CD14-positive monocyte (primary cell): ENCODE measurements around the gene C1QTNF6. TPM values are rescaled to one million over a fixed set of nuclear protein-coding genes. Genes with fewer than 3 reads are reported as not detected.

Experiments
- DNase-seq, 3 donors: peaks; one replicate each; pipeline ENCODE4 v3.0.0-alpha.2; 2011 to 2022
- H2AFZ ChIP-seq: 2 replicates; pipeline ENCODE4 v1.6.0; 2012; ENCODE audit warnings: mild to moderate bottlenecking, low read depth, low read length, inconsistent platforms; ENCODE audit not compliant: insufficient read depth, poor library complexity, severe bottlenecking
- H3K27ac ChIP-seq, 2 donors: 1 replicate in 1 of 2; 2 replicates in 1 of 2; pipeline ENCODE4 v1.5.1; 2012 to 2013; ENCODE audit warnings: low read length in 2 of 2, control low read depth in 1 of 2, inconsistent platforms in 1 of 2, low read depth in 1 of 2, mild to moderate bottlenecking in 1 of 2
- H3K27me3 ChIP-seq, 2 donors: one replicate each; pipeline versions ENCODE4 v1.6.0 to v1.6.1; 2011 to 2013; ENCODE audit warnings: low read length in 2 of 2; ENCODE audit not compliant: control insufficient read depth in 2 of 2, insufficient read depth in 2 of 2
- H3K36me3 ChIP-seq, 2 donors: replicated peaks in 1 of 2; 1 replicate in 1 of 2; 2 replicates in 1 of 2; pipeline versions ENCODE4 v1.5.1 to v1.6.1; 2012 to 2013; ENCODE audit warnings: low read length in 2 of 2, control low read depth in 1 of 2, inconsistent platforms in 1 of 2, mild to moderate bottlenecking in 1 of 2; ENCODE audit not compliant: insufficient read depth in 2 of 2, control insufficient read depth in 1 of 2
- H3K4me1 ChIP-seq, 2 donors: 1 replicate in 1 of 2; 2 replicates in 1 of 2; pipeline versions ENCODE4 v1.5.1 to v1.6.1; 2012 to 2013; ENCODE audit warnings: low read length in 2 of 2, control low read depth in 1 of 2, inconsistent platforms in 1 of 2, mild to moderate bottlenecking in 1 of 2, moderate library complexity in 1 of 2; ENCODE audit not compliant: insufficient read depth in 2 of 2, control insufficient read depth in 1 of 2
- H3K4me2 ChIP-seq: replicated peaks from 2 replicates; pipeline ENCODE3; 2012; ENCODE audit warnings: low read length, moderate library complexity, mild to moderate bottlenecking; ENCODE audit not compliant: poor library complexity, severe bottlenecking; ENCODE audit errors: extremely low read depth
- H3K4me3 ChIP-seq, 3 experiments: fragments of 200-600 bp in 1 of 3; sonication (generic) in 1 of 3; replicated peaks in 1 of 3; 1 replicate in 2 of 3; 2 replicates in 1 of 3; pipeline ENCODE4 v1.5.1; 2011 to 2013; ENCODE audit warnings: low read length in 3 of 3, mild to moderate bottlenecking in 3 of 3, control low read depth in 2 of 3, low read depth in 2 of 3, inconsistent platforms in 1 of 3, moderate library complexity in 1 of 3
- H3K79me2 ChIP-seq: 2 replicates; pipeline ENCODE4 v1.6.0; 2012; ENCODE audit warnings: mild to moderate bottlenecking, control low read depth, inconsistent platforms, low read length, moderate library complexity; ENCODE audit not compliant: insufficient read depth
- H3K9ac ChIP-seq: 2 replicates; pipeline ENCODE4 v1.6.0; 2017; ENCODE audit warnings: low read length, mild to moderate bottlenecking; ENCODE audit not compliant: insufficient read depth, poor library complexity, severe bottlenecking
- H3K9me3 ChIP-seq, 2 donors: replicated peaks in 1 of 2; 1 replicate in 1 of 2; 2 replicates in 1 of 2; pipeline versions ENCODE4 v1.5.1 to v1.6.1; 2012 to 2013; ENCODE audit warnings: low read length in 2 of 2, control low read depth in 1 of 2; ENCODE audit not compliant: control insufficient read depth in 1 of 2, insufficient read depth in 1 of 2
- H4K20me1 ChIP-seq: 2 replicates; pipeline ENCODE4 v1.6.0; 2012; ENCODE audit warnings: mild to moderate bottlenecking, low read length, control low read depth, moderate library complexity; ENCODE audit not compliant: insufficient read depth
- H3K27ac Mint-ChIP-seq, 7 donors: one replicate each; pipeline ENCODE4 v1.8.0; 2020; ENCODE audit warnings: mild to moderate bottlenecking in 7 of 7, mixed read lengths in 7 of 7, moderate library complexity in 6 of 7, inconsistent platforms in 2 of 7
- H3K27me3 Mint-ChIP-seq, 3 donors: one replicate each; pipeline ENCODE4 v1.8.0; 2021 to 2022; ENCODE audit warnings: low read depth in 3 of 3, mild to moderate bottlenecking in 3 of 3, mixed read lengths in 3 of 3, moderate library complexity in 3 of 3, inconsistent platforms in 1 of 3
- H3K36me3 Mint-ChIP-seq, 2 donors: one replicate each; pipeline ENCODE4 v1.8.0; 2020; ENCODE audit warnings: mixed read lengths in 2 of 2, inconsistent platforms in 1 of 2, mild to moderate bottlenecking in 1 of 2
- H3K4me1 Mint-ChIP-seq: one replicate; pipeline ENCODE4 v1.8.0; 2020; ENCODE audit warnings: mild to moderate bottlenecking, mixed read lengths
- H3K4me3 Mint-ChIP-seq, 2 donors: one replicate each; pipeline ENCODE4 v1.8.0; 2020; ENCODE audit warnings: mild to moderate bottlenecking in 2 of 2, mixed read lengths in 2 of 2, moderate library complexity in 1 of 2
- H3K9me3 Mint-ChIP-seq, 7 donors: one replicate each; pipeline ENCODE4 v1.8.0; 2020 to 2022; ENCODE audit warnings: mixed read lengths in 7 of 7, mild to moderate bottlenecking in 6 of 7, moderate library complexity in 6 of 7, inconsistent platforms in 2 of 7
- CTCF ChIP-seq: fragments of 200-600 bp; IDR thresholded peaks from one replicate; pipeline ENCODE4 v1.8.0; 2022; ENCODE audit warnings: antibody characterized with exemption, mild to moderate bottlenecking
- WGBS: methylation state at CpG from one replicate; pipeline ENCODE4 v1.1.5; 2013; ENCODE audit warnings: missing lambda C conversion rate; ENCODE audit not compliant: insufficient coverage; 5-methylcytosine and 5-hydroxymethylcytosine counted together
- intact Hi-C, 2 donors: fragments of 100-400 bp; cut with micrococcal nuclease; formaldehyde crosslinking; loops; one replicate each; pipeline versions ENCODE4 v1.15.0 to v1.15.1; 2023
- polyA plus RNA-seq, 3 donors: library from polyadenylated mRNA; depleted of rRNA in 1 of 3; unstranded in 2 of 3; stranded (reverse) in 1 of 3; fragments of 300-500 nt in 2 of 3; fragments of >200 nt in 1 of 3; fragmentation: Illumina TruSeq in 2 of 3; gene quantifications; 1 replicate in 2 of 3; 2 replicates in 1 of 3; pipeline ENCODE4 v1.2.3, GENCODE V29; 2012 to 2021

Gene C1QTNF6
- polyA plus RNA-seq, 3 donors: 0.14 to 2.3 (median 0.24) TPM

GRCh38 chr22:37150701-37151100, 37.3 kb downstream of the C1QTNF6 start:
- no peaks in the 10 kb centered on the region for H3K27me3 ChIP-seq
- H3K27me3 Mint-ChIP-seq: peaks cover 3 to 9% (median 8%) of the 10 kb centered on the region in 3 donors
- H3K27ac ChIP-seq: no peak overlapping the region
- H3K4me1 Mint-ChIP-seq: peaks cover 3% of the 10 kb centered on the region
- H3K36me3 ChIP-seq: no peaks in the 10 kb centered on the region
- no peaks in the 10 kb centered on the region for H4K20me1 ChIP-seq
- H3K4me3 Mint-ChIP-seq: no peak overlapping the region
- no peak overlapping the region for H3K27ac Mint-ChIP-seq
- no peaks in the 10 kb centered on the region for H3K36me3 Mint-ChIP-seq
- no peaks in the 10 kb centered on the region for H3K9me3 ChIP-seq
- H3K4me2 ChIP-seq: no peak overlapping the region
- H3K9me3 Mint-ChIP-seq: peaks cover 0 to 6% (median 0%) of the 10 kb centered on the region in 7 donors
- no peak for DNase-seq
- H3K9ac ChIP-seq: no peak overlapping the region
- intact Hi-C loops: no loop called here
- no peak overlapping the region for H2AFZ ChIP-seq
- no peak overlapping the region for H3K4me3 ChIP-seq
- no peaks in the 10 kb centered on the region for H3K79me2 ChIP-seq
- TF ChIP-seq CTCF: no peak
- H3K4me1 ChIP-seq: no peaks in the 10 kb centered on the region

- Mint-ChIP-seq H3K9me3 (peaks cover 0 to 6% (median 0%) of the 10 kb centered on the region in 7 donors), H3K4me3 (peak overlapping the region in 1 of 2 donors; percentile 56), H3K27ac (peak overlapping the region in 1 of 7 donors; percentile 8), H3K27me3 (peaks cover 8 to 12% (median 12%) of the 10 kb centered on the region in 3 donors), H3K36me3 (no peaks in the 10 kb centered on the region), H3K4me1 (peaks cover 3% of the 10 kb centered on the region)
- no peaks in the 10 kb centered on the region for H3K36me3 ChIP-seq
- WGBS: 93% methylated on average over 6 of the region's 17 CpGs
- no peak overlapping the region for H3K9ac ChIP-seq
- H3K4me2 ChIP-seq: no peak overlapping the region
- H3K79me2 ChIP-seq: no peaks in the 10 kb centered on the region
- no peaks in the 10 kb centered on the region for H4K20me1 ChIP-seq
- no peaks in the 10 kb centered on the region for H3K9me3 ChIP-seq
- H2AFZ ChIP-seq: no peak overlapping the region
- no peaks in the 10 kb centered on the region for H3K4me1 ChIP-seq
- no peaks in the 10 kb centered on the region for H3K27me3 ChIP-seq
- no peak for TF ChIP-seq CTCF
- H3K27ac ChIP-seq: no peak overlapping the region
- intact Hi-C loops: no loop called here
- DNase-seq: no peak
- no peak overlapping the region for H3K4me3 ChIP-seq
These were observed 39.0 kb downstream of the C1QTNF6 start for GRCh38 chr22:37148742-37149665.
